Muscle layer of duodenum (tissue), 2 donors: ENCODE data around the gene SERINC1.
"Not testable (repeated sequence)": the region's sequence is repeated elsewhere in the genome, so short reads cannot be mapped to it uniquely, and the experiment has no call there.

Source experiments
- H3K27ac ChIP-seq: one replicate; pipeline ENCODE4 v1.7.0; 2013; ENCODE audit warnings: mild to moderate bottlenecking, low read length
- H3K27me3 ChIP-seq: one replicate; pipeline ENCODE4 v1.7.0; 2013; ENCODE audit warnings: low read depth, mild to moderate bottlenecking, control low read depth, low read length
- H3K36me3 ChIP-seq, 2 donors: one replicate each; pipeline ENCODE4 v1.7.0; 2013; ENCODE audit warnings: low read length in 2 of 2, control low read depth in 1 of 2, mild to moderate bottlenecking in 1 of 2; ENCODE audit not compliant: insufficient read depth in 2 of 2, control insufficient read depth in 1 of 2
- H3K4me1 ChIP-seq, 2 donors: one replicate each; pipeline ENCODE4 v1.7.0; 2013; ENCODE audit warnings: low read length in 2 of 2, mild to moderate bottlenecking in 2 of 2, control low read depth in 1 of 2, moderate library complexity in 1 of 2; ENCODE audit not compliant: insufficient read depth in 2 of 2, control insufficient read depth in 1 of 2
- H3K4me3 ChIP-seq, 2 donors: one replicate each; pipeline ENCODE4 v1.7.0; 2013; ENCODE audit warnings: low read length in 2 of 2, low read depth in 1 of 2, mild to moderate bottlenecking in 1 of 2
- H3K9me3 ChIP-seq, 2 donors: one replicate each; pipeline ENCODE4 v1.7.0; 2013; ENCODE audit warnings: low read length in 2 of 2, control low read depth in 1 of 2, mild to moderate bottlenecking in 1 of 2; ENCODE audit not compliant: control insufficient read depth in 1 of 2
- donor health status: healthy.

Gene SERINC1

GRCh38 chr6:122471107-122472021 lies at the start of gene SERINC1:
Gene SERINC1, minus strand, starts transcription at chr6:122471807. Its CDS starts 70 bp downstream, at chr6:122471737.
- Histone ChIP-seq H3K27me3 (no peaks in the 10 kb centered on the region), H3K27ac (peak within 1 kb of the TSS; percentile 99), H3K4me3 (peak within 1 kb of the TSS; percentile 78 to 98), H3K9me3 (no peaks in the 10 kb centered on the region), H3K36me3 (no peaks in the 10 kb centered on the region), H3K4me1 (peaks cover 4 to 24% of the 10 kb centered on the region in 2 donors)

- H3K4me3 ChIP-seq, result no peak overlapping the region
- H3K27me3 ChIP-seq, result no peaks in the 10 kb centered on the region
- no peaks in the 10 kb centered on the region for H3K36me3 ChIP-seq
- no peak overlapping the region for H3K27ac ChIP-seq
- no peaks in the 10 kb centered on the region for H3K4me1 ChIP-seq
- H3K9me3 ChIP-seq, result no peaks in the 10 kb centered on the region
Measured at GRCh38 chr6:122511193-122511924, 39.8 kb upstream of the SERINC1 start.

GRCh38 chr6:122505170-122505569 lies 33.6 kb upstream of the SERINC1 start:
- not testable (repeated sequence) for H3K4me3 ChIP-seq, H3K27ac ChIP-seq

GRCh38 chr6:122501475-122501874 lies 29.9 kb upstream of the SERINC1 start:
- Histone ChIP-seq H3K9me3 (peaks cover 3 to 32% of the 10 kb centered on the region in 2 donors), H3K27me3 (no peaks in the 10 kb centered on the region), H3K36me3 (no peaks in the 10 kb centered on the region), H3K27ac (no peak overlapping the region), H3K4me3 (peak overlapping the region in 1 of 2 donors; percentile 41), H3K4me1 (no peaks in the 10 kb centered on the region)

More at GRCh38 chr6:122505170-122505569, 33.6 kb upstream of the SERINC1 start:
- H3K27me3 ChIP-seq, H3K36me3 ChIP-seq, H3K4me1 ChIP-seq: not testable (repeated sequence)
- H3K9me3 ChIP-seq, result peaks cover 0 to 25% of the 10 kb centered on the region in 2 donors

- H3K9me3 ChIP-seq, result peaks cover 3 to 14% of the 10 kb centered on the region in 2 donors
- H3K27ac ChIP-seq, result no peak overlapping the region
- H3K27me3 ChIP-seq, result no peaks in the 10 kb centered on the region
Measured at GRCh38 chr6:122495612-122496011, 24.0 kb upstream of the SERINC1 start.

GRCh38 chr6:122494665-122495272 lies 23.2 kb upstream of the SERINC1 start:
- no peaks in the 10 kb centered on the region for H3K36me3 ChIP-seq
- peaks cover 3 to 12% of the 10 kb centered on the region in 2 donors for H3K9me3 ChIP-seq
- H3K27me3 ChIP-seq, result no peaks in the 10 kb centered on the region
- no peak overlapping the region for H3K27ac ChIP-seq
- no peak overlapping the region for H3K4me3 ChIP-seq
- no peaks in the 10 kb centered on the region for H3K4me1 ChIP-seq

More at GRCh38 chr6:122495612-122496011, 24.0 kb upstream of the SERINC1 start:
- Histone ChIP-seq H3K4me3 (no peak overlapping the region), H3K36me3 (no peaks in the 10 kb centered on the region), H3K4me1 (no peaks in the 10 kb centered on the region)

- peaks cover 0 to 6% of the 10 kb centered on the region in 2 donors for H3K9me3 ChIP-seq
- no peaks in the 10 kb centered on the region for H3K36me3 ChIP-seq
- H3K4me3 ChIP-seq, result peak overlapping the region in 1 of 2 donors; percentile 12
- no peaks in the 10 kb centered on the region for H3K27me3 ChIP-seq
- no peaks in the 10 kb centered on the region for H3K4me1 ChIP-seq
- no peak overlapping the region for H3K27ac ChIP-seq
Measured at GRCh38 chr6:122491919-122492555, 20.4 kb upstream of the SERINC1 start.

GRCh38 chr6:122490607-122491006 lies 19.0 kb upstream of the SERINC1 start:
- Histone ChIP-seq H3K27ac (no peak overlapping the region), H3K4me1 (no peaks in the 10 kb centered on the region), H3K9me3 (peaks cover 0 to 3% of the 10 kb centered on the region in 2 donors), H3K27me3 (no peaks in the 10 kb centered on the region), H3K4me3 (no peak overlapping the region), H3K36me3 (no peaks in the 10 kb centered on the region)

- no peaks in the 10 kb centered on the region for H3K27me3 ChIP-seq
- H3K9me3 ChIP-seq, result no peaks in the 10 kb centered on the region
- H3K36me3 ChIP-seq, result no peaks in the 10 kb centered on the region
- no peak overlapping the region for H3K4me3 ChIP-seq
- H3K4me1 ChIP-seq, result no peaks in the 10 kb centered on the region
- H3K27ac ChIP-seq, result no peak overlapping the region
Measured at GRCh38 chr6:122484760-122485159, 13.2 kb upstream of the SERINC1 start.

GRCh38 chr6:122482750-122483080 lies 11.1 kb upstream of the SERINC1 start:
- Histone ChIP-seq H3K4me1 (no peaks in the 10 kb centered on the region), H3K27me3 (no peaks in the 10 kb centered on the region), H3K36me3 (no peaks in the 10 kb centered on the region), H3K27ac (no peak overlapping the region), H3K9me3 (no peaks in the 10 kb centered on the region), H3K4me3 (no peak overlapping the region)

GRCh38 chr6:122476131-122476530 lies 4.5 kb upstream of the SERINC1 start:
- no peaks in the 10 kb centered on the region for H3K9me3 ChIP-seq
- H3K27me3 ChIP-seq, result no peaks in the 10 kb centered on the region
- H3K36me3 ChIP-seq, result no peaks in the 10 kb centered on the region
- peaks cover 4 to 6% of the 10 kb centered on the region in 2 donors for H3K4me1 ChIP-seq
- H3K27ac ChIP-seq, result no peak overlapping the region
- H3K4me3 ChIP-seq, result no peak overlapping the region
